Measurements from ENCODE around the gene KCNH1.

KCNH1 gene

GRCh38 chr1:211033921-211034525, 99.9 kb downstream of the KCNH1 start:
- no peak overlapping the region for H2AK5ac ChIP-seq (ENCODE audit: low read depth, low read length)
- no peak for DNase-seq (ENCODE audit: low spot score)
- no peak overlapping the region for H3K23ac ChIP-seq (ENCODE audit: low read depth, low read length, poor library complexity)
- no peaks in the 10 kb centered on the region for H3K36me3 ChIP-seq (replicated peaks in 1 of 2; ENCODE audit: control insufficient read depth in 2 of 2, insufficient read depth in 2 of 2, low read length in 2 of 2)
- H4K8ac ChIP-seq (ENCODE audit: low read depth, low read length) = no peak overlapping the region
- H3K27me3 ChIP-seq (ENCODE audit: control insufficient read depth in 3 of 3, insufficient read depth in 3 of 3, low read depth in 1 of 3, low read length in 3 of 3) = no peaks in the 10 kb centered on the region
- no peak overlapping the region for H3K9ac ChIP-seq (ENCODE audit: low read depth, low read length, poor library complexity)
- H3K18ac ChIP-seq (ENCODE audit: low read length) = no peak overlapping the region
- H3K27ac ChIP-seq (replicated peaks; ENCODE audit: low read length) = no peak overlapping the region
- H3K4me3 ChIP-seq (ENCODE audit: low read length in 2 of 2) = no peak overlapping the region
- peaks cover 2 to 3% of the 10 kb centered on the region in 2 donors for H3K4me1 ChIP-seq (ENCODE audit: control insufficient read depth in 2 of 2, insufficient read depth in 1 of 2, low read depth in 1 of 2, low read length in 2 of 2)
- no peak overlapping the region for H2AFZ ChIP-seq (ENCODE audit: low read length)
- H3K4me2 ChIP-seq (ENCODE audit: insufficient read depth, low read length, poor library complexity, severe bottlenecking) = no peak overlapping the region
- no peak overlapping the region for H2BK15ac ChIP-seq (ENCODE audit: low read length)
- H3K14ac ChIP-seq (ENCODE audit: low read length) = no peak overlapping the region
- H2BK5ac ChIP-seq (ENCODE audit: low read length) = no peak overlapping the region
- H3K79me1 ChIP-seq (ENCODE audit: low read depth, low read length) = no peaks in the 10 kb centered on the region
- H2BK12ac ChIP-seq (ENCODE audit: low read length) = no peak overlapping the region
- H2BK120ac ChIP-seq (ENCODE audit: low read depth, low read length) = no peak overlapping the region
- H3K9me3 ChIP-seq (replicated peaks in 1 of 2; ENCODE audit: control insufficient read depth in 2 of 2, insufficient read depth in 1 of 2, low read depth in 1 of 2, low read length in 2 of 2) = no peaks in the 10 kb centered on the region
- no CpG with 5 or more reads among the region's 2 CpGs for WGBS, 2 donors (ENCODE audit: extremely low coverage in 2 of 2, insufficient read length in 2 of 2, insufficient replicate concordance in 1 of 2)
- H4K91ac ChIP-seq (ENCODE audit: low read depth, low read length, poor library complexity) = no peak overlapping the region
- no peak overlapping the region for H3K4ac ChIP-seq (ENCODE audit: low read length)

DNA sequence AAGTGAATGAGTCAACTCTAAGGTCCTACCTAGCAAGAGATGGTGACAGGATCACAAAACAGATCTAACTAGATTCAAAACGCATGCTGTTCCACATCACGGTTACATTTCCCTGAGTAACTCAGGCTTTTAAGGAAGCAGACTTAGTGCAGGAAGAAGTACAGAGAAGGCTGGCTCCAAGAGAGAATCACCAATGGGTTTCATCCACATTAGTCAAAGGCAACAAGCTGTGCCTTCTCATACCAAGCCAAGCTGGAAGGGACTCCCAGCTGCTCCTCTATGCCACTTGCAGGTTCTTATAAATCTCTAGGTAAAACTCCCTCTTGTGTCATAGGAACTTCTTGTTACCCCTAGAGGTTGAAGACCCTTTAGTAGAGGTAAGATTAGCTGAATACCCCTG, 109.0 kb downstream of the KCNH1 start:
- H3K27me3 ChIP-seq (ENCODE audit: control insufficient read depth in 3 of 3, insufficient read depth in 3 of 3, low read depth in 1 of 3, low read length in 3 of 3) = no peaks in the 10 kb centered on the region

DNA sequence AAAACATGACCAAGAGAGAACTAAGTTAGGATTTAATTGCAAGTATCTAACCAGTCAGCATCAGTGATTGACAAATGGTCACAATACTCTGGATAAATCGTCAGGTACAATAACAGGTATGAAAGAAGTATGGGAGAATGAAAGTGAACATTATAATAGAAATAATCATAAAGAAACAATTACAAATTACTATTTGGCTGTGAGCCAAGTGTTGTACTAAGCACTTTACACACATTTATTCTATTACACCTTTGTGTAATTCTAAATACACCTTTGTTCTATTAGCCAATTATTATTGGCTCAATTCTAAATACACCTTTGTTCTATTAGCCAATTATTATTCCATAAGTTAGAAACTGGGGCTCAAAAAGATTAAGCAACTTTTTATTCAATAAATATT, 114.7 kb downstream of the KCNH1 start:
- Histone ChIP-seq H3K4me3 (ENCODE audit: low read length in 2 of 2) (no peak overlapping the region), H4K8ac (ENCODE audit: low read depth, low read length) (no peak overlapping the region), H2BK120ac (ENCODE audit: low read depth, low read length) (no peak overlapping the region), H3K36me3 (replicated peaks in 1 of 2; ENCODE audit: control insufficient read depth in 2 of 2, insufficient read depth in 2 of 2, low read length in 2 of 2) (peaks cover 0 to 4% of the 10 kb centered on the region in 2 donors), H3K27me3 (ENCODE audit: control insufficient read depth in 3 of 3, insufficient read depth in 3 of 3, low read depth in 1 of 3, low read length in 3 of 3) (no peaks in the 10 kb centered on the region), H3K18ac (ENCODE audit: low read length) (no peak overlapping the region), H3K4ac (ENCODE audit: low read length) (no peak overlapping the region), H2AK5ac (ENCODE audit: low read depth, low read length) (no peak overlapping the region), H3K4me1 (ENCODE audit: control insufficient read depth in 2 of 2, insufficient read depth in 1 of 2, low read depth in 1 of 2, low read length in 2 of 2) (no peaks in the 10 kb centered on the region), H3K23ac (ENCODE audit: low read depth, low read length, poor library complexity) (no peak overlapping the region), H3K79me1 (ENCODE audit: low read depth, low read length) (no peaks in the 10 kb centered on the region), H2BK5ac (ENCODE audit: low read length) (no peak overlapping the region), H3K9ac (ENCODE audit: low read depth, low read length, poor library complexity) (no peak overlapping the region), H2BK15ac (ENCODE audit: low read length) (no peak overlapping the region), H4K91ac (ENCODE audit: low read depth, low read length, poor library complexity) (no peak overlapping the region), H2AFZ (ENCODE audit: low read length) (no peak overlapping the region), H3K9me3 (replicated peaks in 1 of 2; ENCODE audit: control insufficient read depth in 2 of 2, insufficient read depth in 1 of 2, low read depth in 1 of 2, low read length in 2 of 2) (no peaks in the 10 kb centered on the region), H3K4me2 (ENCODE audit: insufficient read depth, low read length, poor library complexity, severe bottlenecking) (no peak overlapping the region), H2BK12ac (ENCODE audit: low read length) (no peak overlapping the region), H3K27ac (replicated peaks; ENCODE audit: low read length) (no peak overlapping the region), H3K14ac (ENCODE audit: low read length) (no peak overlapping the region)
- WGBS, 2 donors (ENCODE audit: extremely low coverage in 2 of 2, insufficient read length in 2 of 2, insufficient replicate concordance in 1 of 2) = no CpG with 5 or more reads among the region's 1 CpG
- DNase-seq (ENCODE audit: low spot score) = no peak

More for the DNA sequence above, 109.0 kb downstream of the KCNH1 start:
- H2BK12ac ChIP-seq (ENCODE audit: low read length) = no peak overlapping the region
- no peak overlapping the region for H2BK5ac ChIP-seq (ENCODE audit: low read length)
- H4K91ac ChIP-seq (ENCODE audit: low read depth, low read length, poor library complexity) = no peak overlapping the region
- no peak for DNase-seq (ENCODE audit: low spot score)
- H3K23ac ChIP-seq (ENCODE audit: low read depth, low read length, poor library complexity) = no peak overlapping the region
- H3K4me2 ChIP-seq (ENCODE audit: insufficient read depth, low read length, poor library complexity, severe bottlenecking) = no peak overlapping the region
- H3K36me3 ChIP-seq (replicated peaks in 1 of 2; ENCODE audit: control insufficient read depth in 2 of 2, insufficient read depth in 2 of 2, low read length in 2 of 2) = no peaks in the 10 kb centered on the region
- H3K4ac ChIP-seq (ENCODE audit: low read length) = no peak overlapping the region
- H2BK15ac ChIP-seq (ENCODE audit: low read length) = no peak overlapping the region
- no CpG with 5 or more reads among the region's 2 CpGs for WGBS, 2 donors (ENCODE audit: extremely low coverage in 2 of 2, insufficient read length in 2 of 2, insufficient replicate concordance in 1 of 2)
- H3K4me3 ChIP-seq (ENCODE audit: low read length in 2 of 2) = no peak overlapping the region
- no peak overlapping the region for H4K8ac ChIP-seq (ENCODE audit: low read depth, low read length)
- H2AFZ ChIP-seq (ENCODE audit: low read length) = no peak overlapping the region
- H2BK120ac ChIP-seq (ENCODE audit: low read depth, low read length) = no peak overlapping the region
- H3K27ac ChIP-seq (replicated peaks; ENCODE audit: low read length) = no peak overlapping the region
- no peaks in the 10 kb centered on the region for H3K4me1 ChIP-seq (ENCODE audit: control insufficient read depth in 2 of 2, insufficient read depth in 1 of 2, low read depth in 1 of 2, low read length in 2 of 2)
- H3K9ac ChIP-seq (ENCODE audit: low read depth, low read length, poor library complexity) = no peak overlapping the region
- H3K79me1 ChIP-seq (ENCODE audit: low read depth, low read length) = no peaks in the 10 kb centered on the region
- no peaks in the 10 kb centered on the region for H3K9me3 ChIP-seq (replicated peaks in 1 of 2; ENCODE audit: control insufficient read depth in 2 of 2, insufficient read depth in 1 of 2, low read depth in 1 of 2, low read length in 2 of 2)
- H3K18ac ChIP-seq (ENCODE audit: low read length) = no peak overlapping the region
- H2AK5ac ChIP-seq (ENCODE audit: low read depth, low read length) = no peak overlapping the region
- no peak overlapping the region for H3K14ac ChIP-seq (ENCODE audit: low read length)

DNA sequence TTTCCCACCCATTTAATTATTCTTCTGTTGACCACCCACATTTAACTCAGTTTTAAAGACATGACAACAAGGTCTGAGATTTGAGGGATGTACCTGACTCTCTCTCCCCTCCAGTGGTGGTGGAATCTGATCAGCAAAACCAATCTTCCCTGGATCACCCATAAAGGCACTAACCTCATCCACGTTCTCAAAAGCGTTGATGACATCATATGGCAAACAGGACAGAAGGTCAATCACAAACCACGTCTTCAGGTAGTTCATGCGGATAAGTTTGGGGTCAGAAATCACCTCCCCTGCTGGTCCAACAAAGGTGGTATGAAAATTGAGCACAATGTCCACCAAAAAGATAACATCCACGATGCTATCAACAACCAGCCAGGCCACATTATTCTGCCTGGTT, 115.3 kb downstream of the KCNH1 start:
- Histone ChIP-seq H2AFZ (ENCODE audit: low read length) (no peak overlapping the region), H2BK15ac (ENCODE audit: low read length) (no peak overlapping the region), H3K27ac (replicated peaks; ENCODE audit: low read length) (no peak overlapping the region), H4K91ac (ENCODE audit: low read depth, low read length, poor library complexity) (no peak overlapping the region), H3K9me3 (replicated peaks in 1 of 2; ENCODE audit: control insufficient read depth in 2 of 2, insufficient read depth in 1 of 2, low read depth in 1 of 2, low read length in 2 of 2) (no peaks in the 10 kb centered on the region), H3K14ac (ENCODE audit: low read length) (no peak overlapping the region), H2BK5ac (ENCODE audit: low read length) (no peak overlapping the region), H3K4ac (ENCODE audit: low read length) (no peak overlapping the region), H4K8ac (ENCODE audit: low read depth, low read length) (no peak overlapping the region), H3K4me1 (ENCODE audit: control insufficient read depth in 2 of 2, insufficient read depth in 1 of 2, low read depth in 1 of 2, low read length in 2 of 2) (no peaks in the 10 kb centered on the region), H2BK12ac (ENCODE audit: low read length) (no peak overlapping the region), H2BK120ac (ENCODE audit: low read depth, low read length) (no peak overlapping the region), H3K9ac (ENCODE audit: low read depth, low read length, poor library complexity) (no peak overlapping the region), H3K79me1 (ENCODE audit: low read depth, low read length) (no peaks in the 10 kb centered on the region), H3K36me3 (replicated peaks in 1 of 2; ENCODE audit: control insufficient read depth in 2 of 2, insufficient read depth in 2 of 2, low read length in 2 of 2) (peaks cover 0 to 4% of the 10 kb centered on the region in 2 donors), H3K4me3 (ENCODE audit: low read length in 2 of 2) (no peak overlapping the region), H3K18ac (ENCODE audit: low read length) (no peak overlapping the region), H3K4me2 (ENCODE audit: insufficient read depth, low read length, poor library complexity, severe bottlenecking) (no peak overlapping the region), H2AK5ac (ENCODE audit: low read depth, low read length) (no peak overlapping the region), H3K23ac (ENCODE audit: low read depth, low read length, poor library complexity) (no peak overlapping the region), H3K27me3 (ENCODE audit: control insufficient read depth in 3 of 3, insufficient read depth in 3 of 3, low read depth in 1 of 3, low read length in 3 of 3) (no peaks in the 10 kb centered on the region)
- DNase-seq (ENCODE audit: low spot score) = no peak
- no CpG with 5 or more reads among the region's 5 CpGs for WGBS, 2 donors (ENCODE audit: extremely low coverage in 2 of 2, insufficient read length in 2 of 2, insufficient replicate concordance in 1 of 2)

Measured in neuronal stem cell (in vitro differentiated cells).